GM18498 (cell line): ENCODE data around the gene LRP5.

Experiments used
- ATAC-seq: cut with Tn5 transposase; IDR thresholded peaks from one replicate; pipeline ENCODE4 v1.9.1; 2021; ENCODE audit warnings: mild to moderate bottlenecking, moderate library complexity; ENCODE audit not compliant: unreplicated experiment

LRP5 gene

GRCh38 chr11:68367252-68367651, 54.9 kb downstream of the LRP5 start:
- no peak for ATAC-seq

- no peak for ATAC-seq
These were observed 57.4 kb downstream of the LRP5 start for GRCh38 chr11:68369756-68370155.

GRCh38 chr11:68370211-68371111, 58.1 kb downstream of the LRP5 start:
- peak; percentile 78 for ATAC-seq

GRCh38 chr11:68371171-68372041, 59.0 kb downstream of the LRP5 start:
- no peak for ATAC-seq

DNA sequence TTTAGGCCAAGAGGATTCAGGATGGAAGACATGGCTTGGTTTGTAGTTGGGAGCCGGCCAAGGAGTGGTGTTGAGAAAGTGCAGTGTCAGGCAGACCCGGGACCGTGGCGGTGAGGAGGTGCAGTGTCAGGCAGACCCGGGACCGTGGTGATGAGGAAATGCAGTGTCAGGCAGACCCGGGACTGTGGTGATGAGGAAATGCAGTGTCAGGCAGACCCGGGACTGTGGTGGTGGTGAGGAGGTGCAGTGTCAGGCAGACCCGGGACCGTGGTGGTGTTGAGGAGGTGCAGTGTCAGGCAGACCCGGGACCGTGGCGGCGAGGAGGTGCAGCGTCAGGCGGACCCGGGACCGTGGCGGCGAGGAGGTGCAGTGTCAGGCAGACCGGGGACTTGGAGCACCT, 59.7 kb downstream of the LRP5 start:
- ATAC-seq, result no peak

- no peak for ATAC-seq
These were observed 60.2 kb downstream of the LRP5 start for GRCh38 chr11:68372625-68373024.

DNA sequence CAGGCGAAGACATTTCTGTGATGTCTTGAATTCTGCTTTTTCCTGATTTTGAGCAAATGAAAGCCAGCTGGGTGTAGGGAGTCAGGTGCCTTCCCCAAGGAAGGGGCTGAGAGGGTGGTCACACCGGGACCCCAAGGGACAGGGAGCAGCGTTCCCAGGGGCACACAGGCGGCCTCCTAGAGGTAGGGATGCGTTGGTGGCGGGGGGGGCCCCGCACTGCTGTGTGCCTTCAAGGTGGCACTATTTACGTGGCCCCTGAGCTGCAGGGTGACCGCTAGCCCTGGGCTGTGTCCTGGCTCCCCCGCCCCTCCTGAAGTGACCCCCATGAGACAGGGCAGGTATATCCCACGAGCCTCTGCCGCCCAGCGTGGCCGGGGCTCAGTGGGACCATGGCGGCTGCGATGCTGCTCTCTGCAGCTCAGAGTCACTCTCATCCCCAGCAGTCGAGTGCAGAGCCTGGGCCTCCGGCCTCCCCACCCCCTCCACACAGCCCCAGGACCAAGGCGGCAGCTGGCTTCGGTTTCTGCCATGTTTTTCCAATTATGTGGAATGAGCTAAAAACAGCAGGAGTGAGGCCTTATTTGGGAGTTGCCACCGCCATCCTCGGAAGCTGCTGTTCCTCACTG, 60.9 kb downstream of the LRP5 start:
- no peak for ATAC-seq

DNA sequence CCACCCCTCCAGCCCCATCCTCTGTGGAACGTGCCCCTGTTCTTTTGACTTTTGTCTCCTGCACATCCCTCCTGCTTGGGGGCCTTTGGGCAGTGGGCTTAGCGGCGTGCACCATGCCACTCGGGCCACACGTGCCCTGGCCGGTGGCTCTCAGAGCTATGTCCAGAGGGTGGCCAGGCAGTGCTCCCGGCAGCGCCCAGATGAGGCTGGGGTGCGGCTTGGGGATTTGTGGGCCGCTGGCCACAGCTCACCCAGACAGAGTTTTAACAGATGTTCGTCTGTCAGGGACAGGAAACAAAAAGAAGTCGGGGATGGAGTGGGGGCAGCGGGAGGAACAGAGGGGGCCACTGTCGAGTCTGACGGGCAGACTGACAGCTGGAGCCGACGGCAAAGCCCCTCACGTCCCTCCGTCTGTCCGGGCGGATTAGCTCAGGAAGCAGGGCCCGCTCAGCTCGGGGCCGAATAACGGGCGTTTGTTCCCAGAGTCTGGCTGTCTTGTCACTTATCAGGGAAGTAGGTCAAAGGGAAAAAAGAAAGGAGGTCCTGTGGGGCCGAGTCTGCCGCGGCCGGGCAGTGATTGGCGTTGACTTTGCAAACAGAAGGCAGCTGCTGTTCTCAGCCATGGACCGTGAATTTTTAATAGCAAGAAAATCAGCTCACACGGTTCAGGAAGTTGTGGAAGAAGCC, 61.6 kb downstream of the LRP5 start:
- ATAC-seq, result no peak

GRCh38 chr11:68374531-68374930, 62.1 kb downstream of the LRP5 start:
- no peak for ATAC-seq

DNA sequence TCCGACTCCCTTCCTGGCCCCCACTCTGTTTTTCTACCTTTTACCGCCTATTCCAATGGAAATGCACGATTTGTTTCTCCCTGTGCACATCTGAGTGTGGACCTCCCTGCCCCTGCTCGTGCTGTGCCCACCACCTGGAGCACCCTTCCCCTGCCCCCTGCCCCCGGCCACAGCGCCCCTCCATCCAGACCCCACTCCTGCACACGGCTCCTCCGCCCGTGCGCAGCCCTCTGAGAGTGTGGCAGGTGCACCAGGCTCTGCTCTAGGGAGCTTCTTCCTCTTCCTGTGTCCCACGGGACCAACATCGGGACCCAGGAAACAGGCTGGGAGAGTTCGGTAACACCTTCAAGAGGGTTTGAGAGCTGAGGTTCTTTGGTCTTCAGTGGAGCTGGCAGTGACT, 62.9 kb downstream of the LRP5 start:
- ATAC-seq, result no peak

DNA sequence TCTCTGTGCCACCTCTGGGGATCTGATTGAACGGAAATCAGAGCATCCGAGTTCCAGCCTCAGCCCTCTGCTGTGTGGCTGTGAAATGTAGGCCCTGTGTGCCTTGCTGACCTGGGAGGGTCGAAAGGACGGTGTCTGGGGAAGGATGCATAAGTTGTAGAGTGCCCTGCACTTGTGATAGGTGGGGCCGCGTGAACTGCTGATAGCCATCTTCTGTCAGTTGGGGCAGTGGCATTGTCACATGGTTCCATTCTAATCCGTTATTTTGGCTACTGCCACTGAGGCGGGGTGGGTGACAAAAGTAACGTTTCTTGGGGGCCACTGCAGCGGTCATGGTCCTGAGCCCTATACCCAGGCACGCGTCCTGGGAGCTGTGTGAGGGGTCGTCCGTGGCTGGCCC, 63.4 kb downstream of the LRP5 start:
- ATAC-seq, result no peak

GRCh38 chr11:68377389-68377795, 65.0 kb downstream of the LRP5 start:
- no peak for ATAC-seq

- ATAC-seq, result no peak
These were observed 66.8 kb downstream of the LRP5 start for GRCh38 chr11:68379206-68379605.

DNA sequence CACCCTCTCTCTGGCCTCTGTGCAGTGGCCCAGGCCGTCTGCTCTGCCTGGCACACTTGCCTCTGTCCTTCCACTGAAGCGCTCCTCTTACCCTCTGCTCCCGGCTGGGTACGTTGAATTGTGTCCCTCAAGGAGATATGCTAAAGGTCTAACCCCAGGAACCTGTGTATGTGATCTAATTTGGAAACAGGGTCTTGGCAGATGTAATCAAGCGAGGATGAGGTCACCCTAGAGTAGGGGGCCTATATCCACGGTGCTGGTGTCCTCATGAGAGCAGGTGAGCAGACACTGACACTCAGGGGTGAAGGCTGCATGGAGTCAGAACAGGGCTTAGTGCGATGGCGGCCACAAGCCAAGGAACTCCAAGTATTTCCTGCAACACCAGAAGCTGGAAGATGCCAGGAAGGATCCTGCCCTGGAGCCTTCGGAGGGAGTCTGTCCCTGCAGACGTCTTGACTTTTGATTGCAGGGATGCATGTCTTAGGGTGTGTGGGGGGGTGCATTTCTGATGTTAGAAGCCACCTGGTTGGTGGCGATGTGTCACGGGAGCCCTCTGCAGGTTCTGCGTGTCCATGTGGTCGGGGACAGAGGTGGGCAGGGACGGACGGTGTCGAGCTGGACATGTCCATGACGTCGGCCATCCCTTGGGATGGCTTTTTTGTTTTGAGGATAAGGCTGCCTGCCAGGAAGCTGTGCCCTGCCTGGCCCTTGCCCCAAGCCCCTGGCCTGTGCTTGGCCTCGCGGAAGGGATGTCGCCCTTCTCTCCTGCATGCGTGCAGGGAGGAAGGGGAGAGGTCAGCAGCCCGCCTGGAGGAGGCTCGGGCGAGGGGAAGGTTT, 68.6 kb downstream of the LRP5 start:
- ATAC-seq, result no peak

DNA sequence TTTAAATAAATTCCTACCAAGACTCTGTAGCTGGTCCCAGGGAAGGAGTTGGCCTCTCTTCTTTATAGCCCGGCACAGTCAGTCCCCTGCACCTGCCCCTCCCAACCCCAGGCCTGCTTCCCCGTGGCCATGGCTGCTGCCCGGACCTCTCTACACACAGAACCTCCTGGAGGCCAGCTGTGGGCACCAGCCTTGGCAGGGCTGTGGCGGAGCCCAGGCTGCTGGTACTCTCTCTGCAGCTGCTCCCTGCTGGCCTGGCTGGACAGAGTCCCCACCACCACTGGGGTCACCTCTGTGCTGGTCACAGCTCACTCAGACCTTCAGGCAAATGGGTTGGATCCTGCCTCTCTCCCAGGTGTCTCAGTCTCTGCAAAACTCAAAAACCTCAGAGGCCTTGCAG, 69.3 kb downstream of the LRP5 start:
- ATAC-seq, result no peak

GRCh38 chr11:68382358-68382998, 70.1 kb downstream of the LRP5 start:
- no peak for ATAC-seq

DNA sequence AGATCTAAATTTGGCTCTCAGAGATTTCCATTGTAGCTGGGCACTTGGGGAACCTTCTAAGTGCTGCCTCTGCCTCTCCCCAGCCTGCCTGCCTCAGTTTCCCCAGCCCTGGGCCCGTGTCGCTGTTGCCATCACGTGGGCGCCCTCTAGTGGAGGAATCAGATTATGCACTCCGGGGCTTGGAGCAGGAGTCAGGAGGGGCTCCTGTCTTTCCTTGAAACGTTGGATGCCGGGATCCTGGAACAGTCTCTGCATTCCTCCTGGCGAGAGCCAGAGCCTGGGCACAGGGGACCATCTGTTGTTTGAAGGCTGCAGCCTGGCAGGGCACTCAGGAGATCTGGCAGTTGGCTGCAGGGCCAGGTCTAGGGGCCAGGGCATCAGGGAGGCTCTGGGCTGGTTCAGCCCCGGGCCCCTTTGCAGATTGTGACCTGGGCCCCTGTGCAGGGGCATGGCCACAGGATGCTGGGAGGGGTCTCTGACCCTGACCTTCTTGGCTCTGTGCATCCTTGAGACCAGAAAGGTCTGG, 71.6 kb downstream of the LRP5 start:
- no peak for ATAC-seq

- no peak for ATAC-seq
These were observed 72.2 kb downstream of the LRP5 start for GRCh38 chr11:68384530-68385081.

DNA sequence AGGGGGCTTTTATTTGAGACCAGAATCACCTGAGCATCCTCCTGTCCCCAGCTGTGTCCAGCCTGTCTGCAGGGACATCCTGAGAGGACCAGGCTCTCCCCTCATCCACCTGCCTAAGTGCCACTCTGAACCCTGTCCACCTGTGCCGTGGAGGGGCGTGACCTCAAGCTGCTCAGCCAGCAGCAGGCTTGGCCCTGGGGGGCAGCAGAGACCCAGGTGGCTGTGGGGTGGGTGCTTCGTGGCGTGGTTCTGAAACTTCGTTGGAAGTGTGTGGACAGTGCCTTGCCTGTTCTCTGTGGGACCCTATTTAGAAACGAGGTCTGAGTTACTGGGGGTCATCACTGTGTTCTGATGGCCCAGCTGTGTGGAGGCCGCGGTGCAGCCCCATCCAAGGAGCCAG, 72.7 kb downstream of the LRP5 start:
- no peak for ATAC-seq
